ENCODE results near the gene ALS2CL.

Gene ALS2CL

DNA sequence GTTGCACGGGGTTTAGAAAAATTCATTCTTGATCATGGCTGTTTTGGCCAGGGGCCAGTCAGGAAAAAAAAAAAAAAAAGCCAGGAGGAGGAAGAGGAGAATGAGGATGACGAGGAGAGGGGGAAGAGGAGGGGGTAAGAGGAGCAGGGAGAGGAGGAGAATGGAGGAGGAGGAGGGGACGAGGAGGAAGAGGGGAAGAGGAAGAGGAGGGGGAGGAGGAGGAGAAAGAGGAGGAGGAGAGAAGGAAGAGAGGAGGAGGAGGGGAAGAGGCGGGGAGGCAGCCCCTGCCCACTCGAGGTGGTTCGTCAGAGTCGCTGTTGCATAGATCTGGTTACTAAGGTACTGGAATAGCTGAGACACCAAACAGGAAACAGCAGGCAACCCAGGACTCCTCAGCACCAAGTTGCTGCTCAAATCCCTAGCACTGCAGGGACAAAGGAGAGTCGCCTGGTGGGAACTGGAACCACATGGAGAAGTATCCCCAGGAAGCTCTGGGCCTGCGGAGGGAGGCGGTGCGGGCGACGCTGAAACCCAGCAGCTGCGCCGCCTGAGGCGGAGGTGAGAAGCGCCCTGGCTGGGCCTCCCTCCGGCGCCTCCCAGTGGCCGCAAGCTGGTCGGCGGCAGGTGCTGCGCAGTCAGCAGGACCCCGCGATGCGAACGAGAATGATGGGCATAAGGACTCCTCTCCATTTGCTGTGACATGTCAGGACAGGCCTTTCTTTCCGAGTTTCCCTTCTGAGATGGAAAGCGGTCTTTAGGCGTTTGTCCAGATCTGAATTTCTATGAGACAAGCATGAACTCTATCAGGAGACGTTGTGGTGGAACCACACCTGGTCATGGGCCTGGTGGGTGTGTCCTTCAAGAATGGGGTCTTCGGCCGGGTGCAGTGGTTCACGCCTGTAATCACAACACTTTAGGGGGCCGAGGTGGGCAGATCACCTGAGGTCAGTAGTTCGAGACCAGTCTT, 63.6 kb downstream of the ALS2CL start:
- DNase-seq (ENCODE audit: low read depth in 2 of 2), result peak; percentile 45 to 51

DNA sequence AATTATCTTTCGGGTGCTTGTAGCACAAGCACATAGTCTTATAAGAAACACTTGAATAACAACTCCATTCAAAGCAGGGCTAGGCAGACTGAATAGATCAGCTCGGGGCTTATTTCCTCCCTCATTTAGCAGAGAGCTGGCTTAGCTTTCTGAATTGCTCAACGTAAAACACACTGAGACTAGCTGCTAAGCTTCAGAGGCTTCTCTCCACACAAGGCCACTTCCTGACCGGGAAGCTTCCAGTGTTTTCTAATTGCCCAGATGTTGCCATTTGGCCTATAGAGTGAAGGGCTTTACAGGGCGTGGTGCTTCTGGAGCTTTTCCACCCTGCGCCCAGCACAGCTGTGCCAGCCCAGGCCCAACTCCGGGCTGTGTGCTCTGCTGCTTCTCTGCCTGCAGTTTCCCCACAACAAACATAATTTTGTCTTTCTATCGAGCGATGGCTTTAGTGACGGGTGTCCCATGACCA, 64.5 kb downstream of the ALS2CL start:
- no peak for DNase-seq (ENCODE audit: low read depth in 2 of 2)

- no peak for DNase-seq (ENCODE audit: low read depth in 2 of 2)
These were observed 66.4 kb downstream of the ALS2CL start for GRCh38 chr3:46627078-46627477.

DNA sequence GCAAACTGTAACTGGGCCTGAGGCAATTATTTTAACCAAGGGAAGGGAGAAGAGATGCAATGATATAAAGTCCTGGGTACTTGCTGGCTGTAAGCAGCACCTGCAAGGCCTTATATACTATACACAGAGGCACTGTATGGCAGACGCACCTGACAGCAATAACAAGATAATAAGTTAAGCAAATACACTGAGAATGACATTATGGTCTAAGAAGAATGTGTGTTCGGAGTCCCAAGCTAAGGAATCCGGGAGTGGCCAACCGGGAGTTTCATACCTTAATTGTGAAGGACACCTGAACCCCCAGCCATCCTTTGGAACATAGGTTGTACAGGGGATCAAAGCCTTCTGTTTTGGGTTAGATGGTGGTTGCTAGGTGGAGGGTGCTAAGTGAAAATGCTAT, 67.4 kb downstream of the ALS2CL start:
- DNase-seq (ENCODE audit: low read depth in 2 of 2), result no peak

DNA sequence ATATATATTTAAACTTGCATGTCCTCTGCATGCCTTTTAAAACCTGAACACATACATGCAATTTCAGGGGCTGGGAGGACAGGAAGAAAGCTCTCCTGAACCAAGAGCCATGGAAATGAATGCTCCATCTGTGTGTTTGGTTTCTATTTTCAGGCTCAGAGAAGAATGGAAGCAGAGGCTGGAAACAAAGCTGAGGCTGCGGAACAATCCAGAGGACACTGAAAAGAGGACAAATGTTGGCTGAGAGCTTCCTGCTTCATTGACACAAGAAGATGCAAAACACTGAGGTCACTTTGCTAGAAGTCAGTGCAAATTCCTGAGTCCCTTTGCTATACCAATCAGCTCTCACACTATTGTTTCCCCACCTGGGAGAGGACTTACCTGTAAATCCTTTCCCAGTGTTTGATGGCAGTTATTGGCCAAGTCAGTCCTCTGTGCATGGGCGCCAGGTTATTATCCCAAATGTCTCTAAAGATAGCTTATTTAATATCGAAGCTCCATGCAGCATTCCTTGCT, 68.4 kb downstream of the ALS2CL start:
- no peak for DNase-seq (ENCODE audit: low read depth in 2 of 2)

DNA sequence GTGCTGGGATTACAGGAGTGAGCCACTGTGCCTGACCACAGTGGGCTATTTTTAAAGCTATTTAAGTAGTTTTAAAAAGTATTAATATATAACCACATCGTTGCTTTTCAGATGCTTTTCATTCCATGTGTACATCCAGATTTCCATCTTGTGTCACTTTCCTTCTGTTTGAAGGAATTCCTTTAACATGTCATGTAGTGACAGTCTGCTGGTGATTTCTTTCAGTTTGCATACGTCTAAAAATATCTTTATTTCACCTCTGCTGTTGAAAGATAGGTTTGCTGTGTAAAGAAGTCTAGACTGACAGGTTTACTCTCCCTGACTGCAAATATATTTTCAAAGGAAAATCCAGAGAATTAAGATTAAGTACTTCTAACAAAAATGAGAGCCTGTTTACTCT, 68.9 kb downstream of the ALS2CL start:
- no peak for DNase-seq (ENCODE audit: low read depth in 2 of 2)

- no peak for DNase-seq (ENCODE audit: low read depth in 2 of 2)
These were observed 73.4 kb downstream of the ALS2CL start for GRCh38 chr3:46619845-46620778.
